ENCODE measurements around the gene AADACL3. TPM values are rescaled to one million over a fixed set of nuclear protein-coding genes. Genes with fewer than 3 reads are reported as not detected.
"Not testable (repeated sequence)": the region's sequence is repeated elsewhere in the genome, so short reads cannot be mapped to it uniquely, and the experiment has no call there.

AADACL3 gene, protein sequence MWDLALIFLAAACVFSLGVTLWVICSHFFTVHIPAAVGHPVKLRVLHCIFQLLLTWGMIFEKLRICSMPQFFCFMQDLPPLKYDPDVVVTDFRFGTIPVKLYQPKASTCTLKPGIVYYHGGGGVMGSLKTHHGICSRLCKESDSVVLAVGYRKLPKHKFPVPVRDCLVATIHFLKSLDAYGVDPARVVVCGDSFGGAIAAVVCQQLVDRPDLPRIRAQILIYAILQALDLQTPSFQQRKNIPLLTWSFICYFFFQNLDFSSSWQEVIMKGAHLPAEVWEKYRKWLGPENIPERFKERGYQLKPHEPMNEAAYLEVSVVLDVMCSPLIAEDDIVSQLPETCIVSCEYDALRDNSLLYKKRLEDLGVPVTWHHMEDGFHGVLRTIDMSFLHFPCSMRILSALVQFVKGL
- total RNA-seq: not detected in 2 replicates

DNA sequence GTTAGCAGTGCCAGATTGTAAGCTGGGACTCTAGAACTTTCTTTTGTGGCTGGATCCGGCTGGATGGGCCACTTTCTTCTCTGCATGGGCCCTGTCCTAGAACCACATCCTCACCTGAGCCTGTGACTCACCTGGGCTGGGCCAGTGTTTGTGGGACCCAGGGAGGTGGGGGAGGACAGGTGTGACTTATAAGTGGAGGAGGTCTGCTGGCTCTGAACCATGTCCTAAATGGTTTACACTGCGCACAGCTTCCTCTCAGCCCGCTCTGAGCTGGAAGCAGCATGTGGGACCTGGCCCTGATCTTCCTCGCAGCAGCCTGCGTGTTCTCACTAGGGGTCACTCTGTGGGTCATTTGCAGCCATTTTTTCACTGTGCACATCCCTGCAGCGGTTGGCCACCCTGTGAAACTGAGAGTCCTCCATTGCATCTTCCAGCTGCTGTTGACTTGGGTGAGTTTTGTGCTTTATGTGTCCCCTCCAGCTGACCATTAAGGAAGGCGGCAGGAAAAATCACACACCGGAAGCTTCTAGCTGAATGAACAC, at the start of gene AADACL3:
Gene AADACL3 (plus strand): TSS at position 215 of the 542 bp plus-strand sequence. CDS start 67 bp downstream, at position 282.
- no peak within 1 kb of the TSS for H3K4me3 ChIP-seq (ENCODE audit: low read depth, low read length)
- H3K36me3 ChIP-seq (ENCODE audit: control insufficient read depth, insufficient read depth, low read length): no peaks in the 10 kb centered on the region
- TF ChIP-seq, protein P1, sequence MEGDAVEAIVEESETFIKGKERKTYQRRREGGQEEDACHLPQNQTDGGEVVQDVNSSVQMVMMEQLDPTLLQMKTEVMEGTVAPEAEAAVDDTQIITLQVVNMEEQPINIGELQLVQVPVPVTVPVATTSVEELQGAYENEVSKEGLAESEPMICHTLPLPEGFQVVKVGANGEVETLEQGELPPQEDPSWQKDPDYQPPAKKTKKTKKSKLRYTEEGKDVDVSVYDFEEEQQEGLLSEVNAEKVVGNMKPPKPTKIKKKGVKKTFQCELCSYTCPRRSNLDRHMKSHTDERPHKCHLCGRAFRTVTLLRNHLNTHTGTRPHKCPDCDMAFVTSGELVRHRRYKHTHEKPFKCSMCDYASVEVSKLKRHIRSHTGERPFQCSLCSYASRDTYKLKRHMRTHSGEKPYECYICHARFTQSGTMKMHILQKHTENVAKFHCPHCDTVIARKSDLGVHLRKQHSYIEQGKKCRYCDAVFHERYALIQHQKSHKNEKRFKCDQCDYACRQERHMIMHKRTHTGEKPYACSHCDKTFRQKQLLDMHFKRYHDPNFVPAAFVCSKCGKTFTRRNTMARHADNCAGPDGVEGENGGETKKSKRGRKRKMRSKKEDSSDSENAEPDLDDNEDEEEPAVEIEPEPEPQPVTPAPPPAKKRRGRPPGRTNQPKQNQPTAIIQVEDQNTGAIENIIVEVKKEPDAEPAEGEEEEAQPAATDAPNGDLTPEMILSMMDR (IDR thresholded peaks at IDR 0.05; ENCODE audit: insufficient read depth, low read length, poor library complexity, severe bottlenecking): no peak
- no peaks in the 10 kb centered on the region for H3K27me3 ChIP-seq (ENCODE audit: control insufficient read depth, insufficient read depth, low read length)
- no peak for DNase-seq (ENCODE audit: low read depth)

DNA sequence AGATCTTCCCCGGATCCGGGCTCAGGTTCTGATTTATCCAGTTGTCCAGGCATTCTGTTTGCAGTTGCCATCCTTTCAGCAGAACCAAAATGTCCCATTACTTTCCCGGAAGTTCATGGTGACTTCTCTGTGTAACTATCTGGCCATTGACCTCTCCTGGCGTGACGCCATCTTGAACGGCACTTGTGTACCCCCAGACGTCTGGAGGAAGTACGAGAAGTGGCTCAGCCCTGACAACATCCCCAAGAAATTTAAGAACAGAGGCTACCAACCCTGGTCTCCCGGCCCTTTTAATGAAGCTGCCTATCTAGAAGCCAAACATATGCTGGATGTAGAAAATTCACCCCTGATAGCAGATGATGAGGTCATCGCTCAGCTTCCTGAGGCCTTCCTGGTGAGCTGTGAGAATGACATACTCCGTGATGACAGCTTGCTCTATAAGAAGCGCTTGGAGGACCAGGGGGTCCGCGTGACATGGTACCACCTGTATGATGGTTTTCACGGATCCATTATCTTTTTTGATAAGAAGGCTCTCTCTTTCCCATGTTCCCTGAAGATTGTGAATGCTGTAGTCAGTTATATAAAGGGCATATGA, 49.7 kb upstream of the AADACL3 start:
- Histone ChIP-seq H3K27me3 (ENCODE audit: control insufficient read depth, insufficient read depth, low read length) (no peaks in the 10 kb centered on the region), H3K4me3 (ENCODE audit: low read depth, low read length) (no peak overlapping the region), H3K36me3 (ENCODE audit: control insufficient read depth, insufficient read depth, low read length) (no peaks in the 10 kb centered on the region)
- DNase-seq (ENCODE audit: low read depth): no peak
- TF ChIP-seq, protein P1 (IDR thresholded peaks at IDR 0.05; ENCODE audit: insufficient read depth, low read length, poor library complexity, severe bottlenecking): no peak

DNA sequence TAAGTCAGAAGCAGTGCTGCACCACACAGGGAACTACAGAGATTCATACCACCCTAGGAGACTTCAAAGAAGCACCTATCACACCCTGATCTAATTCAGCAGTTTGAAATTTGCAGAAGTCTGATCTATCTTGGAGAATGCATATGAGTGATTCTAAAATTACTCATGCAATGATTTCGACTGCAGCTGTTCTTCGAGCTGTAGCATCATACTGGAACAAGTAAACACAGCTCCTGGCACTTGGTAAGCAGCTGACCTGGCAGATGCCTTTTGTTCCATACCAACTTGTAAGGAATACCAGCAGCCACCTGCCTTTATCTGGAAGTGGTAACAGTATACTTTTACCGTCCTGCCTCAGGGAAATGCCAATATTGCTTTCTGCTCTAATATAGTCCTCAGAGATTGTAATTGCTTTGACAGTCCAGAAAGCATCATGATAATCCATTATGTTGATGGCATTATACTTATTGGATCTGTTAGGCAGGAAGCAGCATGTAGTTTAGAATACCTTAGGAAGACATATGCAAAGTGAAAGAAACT, 46.3 kb upstream of the AADACL3 start:
- H3K27me3 ChIP-seq (ENCODE audit: control insufficient read depth, insufficient read depth, low read length): no peaks in the 10 kb centered on the region
- H3K36me3 ChIP-seq (ENCODE audit: control insufficient read depth, insufficient read depth, low read length): no peaks in the 10 kb centered on the region
- H3K4me3 ChIP-seq (ENCODE audit: low read depth, low read length): no peak overlapping the region
- TF ChIP-seq, protein P1 (IDR thresholded peaks at IDR 0.05; ENCODE audit: insufficient read depth, low read length, poor library complexity, severe bottlenecking): no peak
- DNase-seq (ENCODE audit: low read depth): no peak

DNA sequence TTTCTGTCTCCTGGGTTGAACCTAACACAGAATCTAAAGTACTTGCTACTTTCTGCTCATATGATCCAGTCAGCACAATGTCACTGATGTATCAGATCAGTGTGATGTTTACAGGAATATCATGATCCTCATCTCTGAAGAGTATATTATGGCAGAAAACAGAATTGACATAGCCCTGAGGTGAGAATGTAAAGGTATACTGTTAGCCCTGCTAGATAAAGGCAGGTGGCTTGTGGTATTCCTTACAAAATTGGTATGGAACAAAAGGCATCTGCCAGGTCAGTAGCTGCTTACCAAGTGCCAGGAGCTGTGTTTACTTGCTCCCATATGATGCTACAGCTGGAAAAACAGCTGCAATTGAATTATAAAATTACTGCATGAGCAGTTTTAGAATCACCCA, 41.6 kb upstream of the AADACL3 start:
- Histone ChIP-seq H3K36me3 (ENCODE audit: control insufficient read depth, insufficient read depth, low read length) (no peaks in the 10 kb centered on the region), H3K27me3 (ENCODE audit: control insufficient read depth, insufficient read depth, low read length) (no peaks in the 10 kb centered on the region), H3K4me3 (ENCODE audit: low read depth, low read length) (no peak overlapping the region)
- no peak for DNase-seq (ENCODE audit: low read depth)
- TF ChIP-seq, protein P1 (IDR thresholded peaks at IDR 0.05; ENCODE audit: insufficient read depth, low read length, poor library complexity, severe bottlenecking): no peak

DNA sequence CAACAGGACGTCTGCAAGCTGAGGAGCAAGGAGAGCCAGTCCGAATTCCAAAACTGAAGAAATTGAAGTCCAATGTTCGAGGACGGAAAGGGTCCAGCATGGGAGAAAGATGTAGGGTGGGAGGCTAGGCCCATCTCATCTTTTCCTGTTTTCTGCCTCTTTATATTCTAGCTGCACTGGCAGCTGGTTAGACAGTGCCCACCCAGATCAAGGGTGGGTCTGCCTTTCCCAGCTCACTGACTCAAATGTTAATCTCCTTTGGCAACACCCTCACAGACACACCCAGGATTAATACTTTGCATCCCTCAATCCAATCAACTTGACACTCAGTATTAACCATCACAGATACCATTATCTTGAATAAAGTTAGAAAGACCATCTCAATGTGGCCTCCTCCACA, 39.8 kb upstream of the AADACL3 start:
- H3K27me3 ChIP-seq (ENCODE audit: control insufficient read depth, insufficient read depth, low read length); H3K4me3 ChIP-seq (ENCODE audit: low read depth, low read length); H3K36me3 ChIP-seq (ENCODE audit: control insufficient read depth, insufficient read depth, low read length); DNase-seq (ENCODE audit: low read depth): not testable (repeated sequence)

DNA sequence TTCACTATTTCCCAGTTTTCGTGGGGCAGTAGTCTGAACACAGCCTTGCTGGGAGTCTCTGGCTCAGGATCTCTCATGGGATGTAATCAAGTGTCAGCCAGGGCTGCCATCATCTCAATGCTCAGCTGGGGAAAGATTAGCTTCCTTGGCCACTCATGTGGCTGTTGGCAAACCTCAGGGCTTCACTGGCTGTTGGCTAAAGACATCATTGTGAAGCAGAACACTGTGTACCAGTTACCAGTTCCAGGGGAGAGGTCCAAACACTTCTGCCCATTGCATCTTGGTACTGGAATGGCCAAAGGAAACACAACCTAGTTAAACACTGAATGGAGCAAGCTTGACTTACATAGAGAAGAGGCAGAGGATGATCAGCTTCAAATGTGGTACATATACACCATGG, 38.3 kb upstream of the AADACL3 start:
- DNase-seq (ENCODE audit: low read depth): no peak
- TF ChIP-seq, protein P1 (IDR thresholded peaks at IDR 0.05; ENCODE audit: insufficient read depth, low read length, poor library complexity, severe bottlenecking): no peak
- H3K27me3 ChIP-seq (ENCODE audit: control insufficient read depth, insufficient read depth, low read length): no peaks in the 10 kb centered on the region
- no peak overlapping the region for H3K4me3 ChIP-seq (ENCODE audit: low read depth, low read length)
- H3K36me3 ChIP-seq (ENCODE audit: control insufficient read depth, insufficient read depth, low read length): no peaks in the 10 kb centered on the region

Data from kidney epithelial cell (primary cell).